Right lobe of liver (tissue), 4 donors: ENCODE measurements around the gene CCDC141.

Source experiments
- POLR2A ChIP-seq: fragments of 450-650 bp; IDR thresholded peaks from one replicate; pipeline ENCODE4 v1.6.1; 2017; ENCODE audit warnings: antibody characterized with exemption, mild to moderate bottlenecking
- TF ChIP-seq, protein P1 (sequence below), 4 donors: fragments of 200-600 bp in 3 of 4; fragments of 450-650 bp in 1 of 4; IDR thresholded peaks; one replicate each; pipeline versions ENCODE4 v1.5.1 to v1.8.0; 2016 to 2022; ENCODE audit warnings: antibody characterized with exemption in 4 of 4, mild to moderate bottlenecking in 2 of 4
- donor health status: DM: no; HTN: no; CAD: no.
- donor health status: DM: no; HTN: no; CAD: no.
- donor health status: DM: no; HTN: yes; CAD: no.

- TF ChIP-seq, protein P1, sequence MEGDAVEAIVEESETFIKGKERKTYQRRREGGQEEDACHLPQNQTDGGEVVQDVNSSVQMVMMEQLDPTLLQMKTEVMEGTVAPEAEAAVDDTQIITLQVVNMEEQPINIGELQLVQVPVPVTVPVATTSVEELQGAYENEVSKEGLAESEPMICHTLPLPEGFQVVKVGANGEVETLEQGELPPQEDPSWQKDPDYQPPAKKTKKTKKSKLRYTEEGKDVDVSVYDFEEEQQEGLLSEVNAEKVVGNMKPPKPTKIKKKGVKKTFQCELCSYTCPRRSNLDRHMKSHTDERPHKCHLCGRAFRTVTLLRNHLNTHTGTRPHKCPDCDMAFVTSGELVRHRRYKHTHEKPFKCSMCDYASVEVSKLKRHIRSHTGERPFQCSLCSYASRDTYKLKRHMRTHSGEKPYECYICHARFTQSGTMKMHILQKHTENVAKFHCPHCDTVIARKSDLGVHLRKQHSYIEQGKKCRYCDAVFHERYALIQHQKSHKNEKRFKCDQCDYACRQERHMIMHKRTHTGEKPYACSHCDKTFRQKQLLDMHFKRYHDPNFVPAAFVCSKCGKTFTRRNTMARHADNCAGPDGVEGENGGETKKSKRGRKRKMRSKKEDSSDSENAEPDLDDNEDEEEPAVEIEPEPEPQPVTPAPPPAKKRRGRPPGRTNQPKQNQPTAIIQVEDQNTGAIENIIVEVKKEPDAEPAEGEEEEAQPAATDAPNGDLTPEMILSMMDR (IDR thresholded peaks at IDR 0.05) = no peak
- no peak for TF ChIP-seq POLR2A
Measured at GRCh38 chr2:178805457-178805856, 244.5 kb downstream of the CCDC141 start.
